Choroid plexus epithelial cell (primary cell): Measurements from ENCODE around the gene SLC2A14.
"Not testable (repeated sequence)": the region's sequence is repeated elsewhere in the genome, so short reads cannot be mapped to it uniquely, and the experiment has no call there.

Experiments
- DNase-seq: peaks from one replicate; pipeline ENCODE4 v3.0.0-alpha.2; 2010; ENCODE audit warnings: low read depth
- H3K4me3 ChIP-seq: 2 replicates; pipeline ENCODE4 v1.5.1; 2011; ENCODE audit warnings: low read depth, mild to moderate bottlenecking, control low read depth, low read length, moderate library complexity
- TF ChIP-seq, protein P1 (sequence below): conservative IDR thresholded peaks from 2 replicates; pipeline ENCODE4 v1.5.1; 2011; ENCODE audit warnings: low read depth, mild to moderate bottlenecking, control low read depth, inconsistent platforms, low read length, moderate library complexity

SLC2A14 gene

GRCh38 chr12:7877420-7877819 lies 4.7 kb upstream of the SLC2A14 start:
- no peak overlapping the region for H3K4me3 ChIP-seq
- TF ChIP-seq, protein P1, sequence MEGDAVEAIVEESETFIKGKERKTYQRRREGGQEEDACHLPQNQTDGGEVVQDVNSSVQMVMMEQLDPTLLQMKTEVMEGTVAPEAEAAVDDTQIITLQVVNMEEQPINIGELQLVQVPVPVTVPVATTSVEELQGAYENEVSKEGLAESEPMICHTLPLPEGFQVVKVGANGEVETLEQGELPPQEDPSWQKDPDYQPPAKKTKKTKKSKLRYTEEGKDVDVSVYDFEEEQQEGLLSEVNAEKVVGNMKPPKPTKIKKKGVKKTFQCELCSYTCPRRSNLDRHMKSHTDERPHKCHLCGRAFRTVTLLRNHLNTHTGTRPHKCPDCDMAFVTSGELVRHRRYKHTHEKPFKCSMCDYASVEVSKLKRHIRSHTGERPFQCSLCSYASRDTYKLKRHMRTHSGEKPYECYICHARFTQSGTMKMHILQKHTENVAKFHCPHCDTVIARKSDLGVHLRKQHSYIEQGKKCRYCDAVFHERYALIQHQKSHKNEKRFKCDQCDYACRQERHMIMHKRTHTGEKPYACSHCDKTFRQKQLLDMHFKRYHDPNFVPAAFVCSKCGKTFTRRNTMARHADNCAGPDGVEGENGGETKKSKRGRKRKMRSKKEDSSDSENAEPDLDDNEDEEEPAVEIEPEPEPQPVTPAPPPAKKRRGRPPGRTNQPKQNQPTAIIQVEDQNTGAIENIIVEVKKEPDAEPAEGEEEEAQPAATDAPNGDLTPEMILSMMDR, result no peak
- no peak for DNase-seq

- H3K4me3 ChIP-seq, result no peak overlapping the region
- TF ChIP-seq, protein P1, result no peak
- no peak for DNase-seq
Observed at GRCh38 chr12:7870335-7870734, 2.4 kb downstream of the SLC2A14 start.

DNA sequence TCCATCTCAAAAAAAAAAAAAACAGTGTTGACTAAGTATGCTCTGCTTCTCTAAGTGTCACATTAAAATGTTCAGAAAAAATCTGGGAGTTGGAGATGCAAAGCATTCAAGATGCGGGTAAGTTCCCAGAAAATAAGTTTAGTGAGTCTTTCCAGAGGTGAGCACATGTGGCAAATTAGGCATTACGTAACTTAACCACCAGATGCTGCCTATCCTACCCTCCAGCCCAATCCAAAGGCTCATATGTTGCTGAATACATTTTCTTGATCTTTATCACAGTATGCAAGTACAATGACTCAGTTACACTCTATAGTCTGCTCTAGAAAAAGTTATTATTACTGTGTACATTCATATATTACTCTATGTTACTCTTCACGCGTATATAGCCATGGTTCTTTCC lies 3.6 kb downstream of the SLC2A14 start:
- TF ChIP-seq, protein P1, result no peak
- DNase-seq, result peak; percentile 33
- no peak overlapping the region for H3K4me3 ChIP-seq

DNA sequence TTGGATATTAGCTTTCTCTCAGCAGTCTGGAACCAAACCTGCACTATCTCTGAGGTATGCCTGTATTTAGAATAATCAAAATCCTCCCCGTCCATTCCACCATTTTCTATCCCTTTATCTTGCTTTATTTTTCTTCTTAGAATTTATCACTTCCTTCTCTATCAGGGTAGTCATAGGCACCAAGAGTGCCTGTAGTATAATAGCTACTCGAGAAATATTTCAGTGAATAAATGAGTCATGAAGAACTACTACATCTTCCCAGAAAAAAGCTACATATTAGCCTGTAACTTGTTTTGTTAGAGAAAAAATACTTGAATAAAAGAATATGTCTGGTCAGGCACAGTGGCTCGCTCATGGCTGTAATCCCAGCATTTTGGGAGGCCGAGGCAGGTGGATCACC lies 4.3 kb downstream of the SLC2A14 start:
- no peak for DNase-seq
- H3K4me3 ChIP-seq, result no peak overlapping the region
- TF ChIP-seq, protein P1, result no peak

GRCh38 chr12:7864601-7865150 lies 8.0 kb downstream of the SLC2A14 start:
- no peak for DNase-seq
- no peak overlapping the region for H3K4me3 ChIP-seq
- TF ChIP-seq, protein P1, result no peak

DNA sequence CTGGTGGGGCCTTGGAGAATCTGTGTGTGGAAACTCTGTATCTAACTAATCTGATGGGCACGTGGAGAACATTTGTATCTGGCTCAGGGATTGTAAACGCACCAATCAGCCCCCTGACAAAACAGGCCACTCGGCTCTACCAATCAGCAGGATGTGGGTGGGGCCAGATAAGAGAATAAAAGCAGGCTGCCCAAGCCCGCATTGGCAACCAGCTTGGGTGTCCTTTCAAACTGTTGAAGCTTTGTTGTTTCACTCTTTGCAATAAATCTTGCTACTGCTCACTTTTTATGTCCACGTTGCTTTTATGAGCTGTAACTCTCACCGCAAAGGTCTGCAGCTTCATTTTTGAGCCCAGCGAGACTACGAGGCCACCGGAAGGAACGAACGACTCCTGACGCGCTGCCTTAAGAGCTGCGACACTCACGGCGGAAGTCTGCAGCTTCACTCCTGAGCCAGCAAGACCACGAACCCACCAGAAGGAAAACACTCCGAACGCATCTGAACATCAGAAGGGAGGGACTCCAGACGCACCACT lies 9.8 kb downstream of the SLC2A14 start:
- H3K4me3 ChIP-seq, DNase-seq: not testable (repeated sequence)

GRCh38 chr12:7862301-7862700 lies 10.4 kb downstream of the SLC2A14 start:
- H3K4me3 ChIP-seq, DNase-seq: not testable (repeated sequence)

GRCh38 chr12:7859552-7859951 lies 13.2 kb downstream of the SLC2A14 start:
- DNase-seq, result peak; percentile 59

More at GRCh38 chr12:7859552-7859951, 13.2 kb downstream of the SLC2A14 start:
- TF ChIP-seq, protein P1, result no peak
- H3K4me3 ChIP-seq, result no peak overlapping the region
